ENCODE results near the gene WASHC4.

GRCh38 chr12:105069936-105070702 lies 37.4 kb upstream of the WASHC4 start:
- TF ChIP-seq CTCF (IDR thresholded peaks at IDR 0.05; ENCODE audit: low read depth, low read length, missing input control), result no peak
- TF ChIP-seq FOXA2 (IDR thresholded peaks at IDR 0.05), result no peak
- no peak for TF ChIP-seq RXRA (IDR thresholded peaks at IDR 0.05)
- TF ChIP-seq JUND (IDR thresholded peaks at IDR 0.05), result no peak
- no peak for TF ChIP-seq GABPA (IDR thresholded peaks at IDR 0.05 in 1 of 2, conservative IDR thresholded peaks at IDR 0.05 in 1 of 2)
- TF ChIP-seq YY1 (IDR thresholded peaks at IDR 0.05), result no peak
- no peak for TF ChIP-seq ATF3 (IDR thresholded peaks at IDR 0.05)
- no peak for TF ChIP-seq RAD21 (IDR thresholded peaks at IDR 0.05)
- no peak for TF ChIP-seq TAF1 (conservative IDR thresholded peaks at IDR 0.05)
